Spinal cord (tissue), 10 donors: ENCODE results near the gene PYROXD2. TPM values are rescaled to one million over a fixed set of nuclear protein-coding genes. Genes with fewer than 3 reads are reported as not detected.
"Not testable (repeated sequence)": the region's sequence is repeated elsewhere in the genome, so short reads cannot be mapped to it uniquely, and the experiment has no call there.

Experiments
- DNase-seq, 6 donors: peaks; one replicate each; pipeline versions ENCODE4 v3.0.0 to v3.0.0-alpha.2; 2013 to 2015; ENCODE audit warnings: low spot score in 6 of 6, low read depth in 4 of 6
- H3K27ac ChIP-seq: one replicate; pipeline ENCODE4 v1.5.1; 2013; ENCODE audit warnings: low read depth, low read length, control low read depth
- H3K27me3 ChIP-seq: one replicate; pipeline ENCODE4 v1.6.1; 2013; ENCODE audit warnings: low read length; ENCODE audit not compliant: control insufficient read depth, insufficient read depth
- H3K36me3 ChIP-seq: one replicate; pipeline ENCODE4 v1.6.1; 2013; ENCODE audit warnings: low read length; ENCODE audit not compliant: control insufficient read depth, insufficient read depth
- H3K4me1 ChIP-seq: one replicate; pipeline ENCODE4 v1.6.1; 2013; ENCODE audit warnings: low read length; ENCODE audit not compliant: control insufficient read depth, insufficient read depth
- H3K4me3 ChIP-seq: one replicate; pipeline ENCODE4 v1.5.1; 2013; ENCODE audit warnings: low read depth, low read length, control low read depth
- H3K9me3 ChIP-seq: one replicate; pipeline ENCODE4 v1.6.1; 2013; ENCODE audit warnings: low read length; ENCODE audit not compliant: control insufficient read depth, insufficient read depth
- WGBS: methylation state at CpG from one replicate; pipeline ENCODE4 v1.1.5; 2013; ENCODE audit warnings: missing lambda C conversion rate; ENCODE audit not compliant: insufficient coverage; 5-methylcytosine and 5-hydroxymethylcytosine counted together
- polyA plus RNA-seq, 2 donors: library from polyadenylated mRNA; unstranded; fragments of 120-200 nt; gene quantifications; one replicate each; pipeline ENCODE4 v1.2.1, GENCODE V29; 2013; ENCODE audit not compliant: insufficient read length in 2 of 2
- total RNA-seq, 2 donors: library from RNA; depleted of rRNA in 1 of 2; stranded (reverse); fragments of 120-200 nt in 1 of 2; fragments of >200 nt in 1 of 2; gene quantifications; one replicate each; pipeline versions ENCODE4 v1.2.3 to v1.2.4, GENCODE V29; 2013 to 2014
- donor health status: healthy.

PYROXD2 gene
- total and polyA plus RNA-seq, 4 donors: 3.7 to 18.7 (median 15.8) TPM

DNA sequence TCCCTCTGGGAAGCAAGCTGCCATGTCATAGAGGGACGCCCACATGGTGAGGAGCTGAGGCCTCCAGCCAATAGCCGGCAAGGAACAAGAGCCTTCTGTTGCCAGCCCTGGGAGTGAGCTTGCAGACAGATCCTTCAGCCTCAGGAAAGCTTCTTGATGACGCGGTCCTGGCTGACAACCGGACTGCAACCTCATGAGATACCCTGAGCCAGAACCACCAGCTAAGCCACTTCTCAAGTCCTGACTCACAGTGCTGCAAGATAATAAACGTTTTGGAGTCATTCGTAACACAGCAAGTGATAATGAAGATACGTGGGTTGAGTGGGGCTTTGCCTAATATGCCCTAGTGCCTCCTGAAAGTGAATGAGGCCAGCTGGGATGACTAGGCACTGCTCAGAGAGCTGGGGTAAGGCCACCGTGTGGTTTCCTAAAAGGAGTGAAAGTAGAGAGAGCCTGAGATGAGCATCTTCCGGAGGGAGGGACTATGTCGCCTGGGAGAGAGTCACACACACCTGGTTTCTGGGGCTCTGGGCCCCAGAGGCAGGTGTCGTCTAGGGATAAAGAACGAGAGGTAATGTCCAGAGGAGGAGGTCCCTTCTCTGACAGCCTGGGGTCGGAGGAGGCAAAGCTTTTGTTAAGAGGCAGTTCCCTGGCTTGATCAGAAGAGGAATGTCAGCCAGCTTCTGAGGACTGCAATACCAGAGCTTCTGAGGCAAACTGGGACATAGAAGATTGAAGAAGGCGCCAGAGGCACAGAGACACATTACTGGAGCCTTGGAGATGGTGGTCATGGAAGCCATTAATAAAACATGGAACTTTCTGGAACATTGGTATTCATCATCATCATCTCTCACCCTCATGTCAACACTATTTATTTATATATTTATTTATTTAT is 53.6 kb downstream of the PYROXD2 start:
- H3K27ac ChIP-seq: no peak overlapping the region
- WGBS: 42% methylated on average over 14 of the region's 15 CpGs

GRCh38 chr10:98357194-98357822 is 57.7 kb downstream of the PYROXD2 start:
- DNase-seq: peak in 1 of 6 donors; percentile 67
- peaks cover 11% of the 10 kb centered on the region for H3K4me1 ChIP-seq
- no peaks in the 10 kb centered on the region for H3K36me3 ChIP-seq
- no peaks in the 10 kb centered on the region for H3K27me3 ChIP-seq
- WGBS: 50% methylated on average over 3 of the region's 5 CpGs
- no peaks in the 10 kb centered on the region for H3K9me3 ChIP-seq
- no peak overlapping the region for H3K27ac ChIP-seq
- H3K4me3 ChIP-seq: no peak overlapping the region

More for the DNA sequence above, 53.6 kb downstream of the PYROXD2 start:
- peak in 3 of 6 donors; percentile 29 to 85 (median 63) for DNase-seq
- H3K4me3 ChIP-seq: no peak overlapping the region
- no peaks in the 10 kb centered on the region for H3K36me3 ChIP-seq
- no peaks in the 10 kb centered on the region for H3K9me3 ChIP-seq
- peaks cover 22% of the 10 kb centered on the region for H3K4me1 ChIP-seq
- H3K27me3 ChIP-seq: no peaks in the 10 kb centered on the region

DNA sequence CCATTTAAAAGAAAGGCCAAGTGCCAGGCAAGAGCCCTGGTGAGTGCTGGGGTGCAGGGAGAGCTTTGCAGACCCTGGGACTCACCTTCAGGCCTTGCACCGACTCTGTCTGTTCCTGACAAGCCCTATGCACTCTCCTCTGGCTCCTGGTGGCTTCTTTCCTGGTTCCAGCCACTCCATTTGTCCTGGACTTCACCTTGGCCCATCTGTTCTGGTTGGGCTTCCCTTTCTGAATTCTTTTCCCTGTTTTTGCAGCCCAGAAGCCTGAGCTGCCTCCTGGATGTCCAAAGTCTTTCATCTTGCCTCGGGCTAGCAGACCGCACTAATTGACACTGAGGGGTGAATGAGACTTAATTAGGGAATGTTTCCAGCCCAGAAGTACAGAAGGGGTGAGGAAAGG is 60.5 kb downstream of the PYROXD2 start:
- Histone ChIP-seq H3K9me3 (no peaks in the 10 kb centered on the region), H3K27me3 (no peaks in the 10 kb centered on the region), H3K27ac (no peak overlapping the region), H3K4me3 (no peak overlapping the region), H3K36me3 (no peaks in the 10 kb centered on the region), H3K4me1 (peaks cover 1% of the 10 kb centered on the region)
- 85% methylated on average over 3 of the region's 3 CpGs for WGBS
- no peak for DNase-seq

- no peaks in the 10 kb centered on the region for H3K27me3 ChIP-seq
- H3K4me1 ChIP-seq: peaks cover 3% of the 10 kb centered on the region
- no peaks in the 10 kb centered on the region for H3K36me3 ChIP-seq
- 63% methylated on average over 4 of the region's 7 CpGs for WGBS
- H3K4me3 ChIP-seq: no peak overlapping the region
- DNase-seq: no peak
- no peak overlapping the region for H3K27ac ChIP-seq
- H3K9me3 ChIP-seq: no peaks in the 10 kb centered on the region
These were observed 61.8 kb downstream of the PYROXD2 start for GRCh38 chr10:98353170-98353569.

DNA sequence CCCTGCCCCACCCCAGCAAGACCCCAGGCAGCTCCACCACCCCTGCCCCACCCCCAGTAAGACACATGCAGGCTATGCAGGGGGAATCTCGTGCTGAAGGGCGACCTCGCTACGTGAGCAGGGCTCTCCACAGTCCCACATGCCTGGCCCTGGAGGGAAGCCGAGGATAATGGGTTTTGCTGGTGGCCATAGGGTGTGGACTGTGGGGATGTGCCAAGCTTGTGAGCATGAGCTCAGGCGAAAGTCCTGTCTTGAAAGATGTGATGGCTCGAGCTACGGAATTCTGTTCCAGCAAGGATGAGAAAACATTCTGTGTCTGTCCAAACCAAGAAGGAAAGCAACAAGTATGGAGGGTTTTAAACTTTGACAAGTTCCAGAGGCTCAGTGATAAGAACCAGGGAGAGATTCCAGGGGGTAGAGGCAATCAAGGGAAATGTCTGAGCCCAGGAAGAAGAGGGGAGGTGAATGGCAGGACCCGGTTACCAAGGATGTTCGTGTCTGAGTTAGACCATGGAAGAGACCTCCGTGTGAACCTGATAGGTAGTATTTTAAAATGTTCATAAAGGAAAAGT is 63.1 kb downstream of the PYROXD2 start:
- DNase-seq: no peak
- no peaks in the 10 kb centered on the region for H3K9me3 ChIP-seq
- H3K36me3 ChIP-seq: no peaks in the 10 kb centered on the region
- H3K4me1 ChIP-seq: peaks cover 3% of the 10 kb centered on the region
- no peaks in the 10 kb centered on the region for H3K27me3 ChIP-seq
- WGBS: 83% methylated on average over 11 of the region's 11 CpGs
- no peak overlapping the region for H3K4me3 ChIP-seq
- no peak overlapping the region for H3K27ac ChIP-seq

DNA sequence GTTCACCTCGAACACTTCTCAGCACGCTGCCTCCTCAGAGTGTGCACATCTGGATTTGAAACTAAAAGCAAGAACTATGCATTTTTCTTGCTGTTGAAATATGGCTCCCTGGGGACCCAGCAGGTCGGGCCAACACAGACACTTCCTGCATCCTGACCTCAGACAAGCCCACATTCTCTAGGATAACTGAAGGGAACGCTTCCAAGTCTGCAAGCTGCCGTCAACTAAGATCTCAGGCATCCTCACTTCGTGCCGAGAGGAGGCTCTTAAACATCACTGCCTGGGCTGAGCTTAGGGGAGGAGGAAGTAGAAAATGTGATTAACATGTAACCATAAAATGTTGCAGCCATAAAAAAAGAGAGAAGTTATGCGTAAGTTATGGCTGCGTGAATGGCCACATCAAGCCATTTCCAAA is 65.5 kb downstream of the PYROXD2 start:
- peak in 2 of 6 donors; percentile 65 to 76 for DNase-seq
- Histone ChIP-seq H3K9me3 (no peaks in the 10 kb centered on the region), H3K36me3 (no peaks in the 10 kb centered on the region), H3K27me3 (no peaks in the 10 kb centered on the region), H3K27ac (no peak overlapping the region), H3K4me1 (peaks cover 3% of the 10 kb centered on the region), H3K4me3 (no peak overlapping the region)
- 74% methylated on average over 3 of the region's 9 CpGs for WGBS

- Histone ChIP-seq H3K27ac (no peak overlapping the region), H3K9me3 (no peaks in the 10 kb centered on the region), H3K27me3 (no peaks in the 10 kb centered on the region), H3K36me3 (no peaks in the 10 kb centered on the region), H3K4me1 (peaks cover 3% of the 10 kb centered on the region), H3K4me3 (no peak overlapping the region)
- 86% methylated on average over 5 of the region's 6 CpGs for WGBS
- no peak for DNase-seq
These were observed 68.1 kb downstream of the PYROXD2 start for GRCh38 chr10:98346847-98347246.

DNA sequence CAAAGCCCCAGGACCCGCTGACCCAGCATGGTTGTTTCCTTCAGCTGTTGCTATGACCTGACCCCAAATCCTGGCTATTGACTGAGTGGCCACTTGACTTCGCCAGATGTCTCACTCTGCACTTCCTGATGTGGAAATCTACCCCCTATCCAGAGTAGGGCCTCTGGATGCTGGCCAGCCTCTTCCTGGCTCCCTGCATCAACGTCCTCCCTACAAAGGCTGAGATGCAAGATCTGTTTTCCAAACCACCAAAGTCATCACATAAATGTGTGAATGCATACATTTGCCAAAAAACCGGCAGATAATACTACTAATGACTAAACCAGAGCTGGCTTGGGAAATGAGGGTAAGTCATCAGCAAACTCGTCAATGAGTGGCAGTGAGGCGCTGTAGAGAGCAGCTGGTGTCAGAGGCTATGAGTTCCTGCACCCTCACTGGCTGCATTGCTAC is 70.4 kb downstream of the PYROXD2 start:
- peaks cover 7% of the 10 kb centered on the region for H3K4me1 ChIP-seq
- 72% methylated on average over 4 of the region's 6 CpGs for WGBS
- H3K4me3 ChIP-seq: no peak overlapping the region
- H3K36me3 ChIP-seq: no peaks in the 10 kb centered on the region
- no peak for DNase-seq
- H3K27me3 ChIP-seq: no peaks in the 10 kb centered on the region
- no peaks in the 10 kb centered on the region for H3K9me3 ChIP-seq
- no peak overlapping the region for H3K27ac ChIP-seq

GRCh38 chr10:98341701-98342100 is 73.3 kb downstream of the PYROXD2 start:
- not testable (repeated sequence) for H3K4me1 ChIP-seq, H3K4me3 ChIP-seq, H3K36me3 ChIP-seq, H3K9me3 ChIP-seq, DNase-seq, H3K27me3 ChIP-seq, H3K27ac ChIP-seq
- 94% methylated on average over 9 of the region's 10 CpGs for WGBS
